SW 1271 (cell line): ENCODE data around the gene ISG20L2.

Source experiments
- DNase-seq, 2 experiments: peaks; one replicate each; lab custom pipeline; 2025; lab: John Stamatoyannopoulos, UW

The ISG20L2 gene

GRCh38 chr1:156754219-156754618 lies 25.7 kb upstream of the ISG20L2 start:
- no peak for DNase-seq

- no peak for DNase-seq
Measured at GRCh38 chr1:156752843-156753482, 24.4 kb upstream of the ISG20L2 start.

DNA sequence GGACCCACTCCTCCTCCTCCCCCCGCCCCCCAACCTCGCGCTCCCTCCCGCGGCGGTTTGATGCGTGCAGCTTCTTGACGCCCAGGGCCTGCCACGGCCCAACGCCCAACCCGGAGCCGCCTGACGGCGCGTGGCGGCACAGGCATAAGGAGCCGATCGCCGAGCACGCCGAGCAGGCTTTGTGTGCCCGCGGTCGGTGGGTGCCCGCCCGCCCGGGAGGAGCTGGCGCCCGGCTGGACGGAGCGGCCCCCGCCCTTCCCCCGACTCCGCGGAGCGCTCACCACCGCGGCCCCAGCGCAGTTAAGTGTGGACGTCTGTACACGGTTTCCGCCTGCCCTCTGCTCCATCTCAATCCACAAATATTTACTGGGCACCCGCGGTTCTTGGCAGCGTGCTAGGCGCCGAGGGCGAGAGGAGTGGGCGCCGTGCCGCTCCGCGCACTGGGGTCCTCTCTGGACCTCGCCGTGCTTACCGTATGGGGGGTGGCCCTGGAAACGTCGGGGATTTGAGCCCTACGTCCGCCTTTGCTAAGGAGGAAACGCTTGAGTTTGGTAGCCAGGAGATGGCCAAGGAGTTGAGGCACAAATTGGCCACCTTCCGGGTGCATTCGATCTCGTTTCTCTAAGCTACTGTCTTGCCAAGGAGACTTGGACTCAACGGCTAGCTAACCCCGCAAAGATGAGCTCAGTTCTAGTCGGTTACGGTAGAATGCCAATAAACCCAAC lies 23.4 kb upstream of the ISG20L2 start:
- DNase-seq = peak; percentile 72 to 76

DNA sequence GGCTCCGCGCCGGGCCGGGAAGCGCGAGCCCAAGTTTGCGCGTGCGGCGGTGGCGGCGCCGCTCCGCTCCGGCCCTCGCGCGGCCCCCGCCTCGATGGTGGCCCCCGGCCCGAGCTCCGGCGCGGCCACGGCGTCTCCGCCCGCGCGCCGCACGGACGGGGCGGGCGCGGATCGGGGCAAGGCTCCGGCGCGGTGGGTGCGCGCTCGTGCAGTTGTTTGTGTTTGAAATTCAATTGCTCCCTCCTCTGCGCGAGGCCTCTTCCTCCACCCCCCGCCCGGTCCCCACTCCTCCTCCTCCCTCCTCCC lies 22.8 kb upstream of the ISG20L2 start, which contains the start of gene HDGF:
Gene HDGF (minus strand): TSS at position 225 of the 306 bp plus-strand sequence. CDS start 246 bp downstream, outside the sequence.
- DNase-seq = no peak

DNA sequence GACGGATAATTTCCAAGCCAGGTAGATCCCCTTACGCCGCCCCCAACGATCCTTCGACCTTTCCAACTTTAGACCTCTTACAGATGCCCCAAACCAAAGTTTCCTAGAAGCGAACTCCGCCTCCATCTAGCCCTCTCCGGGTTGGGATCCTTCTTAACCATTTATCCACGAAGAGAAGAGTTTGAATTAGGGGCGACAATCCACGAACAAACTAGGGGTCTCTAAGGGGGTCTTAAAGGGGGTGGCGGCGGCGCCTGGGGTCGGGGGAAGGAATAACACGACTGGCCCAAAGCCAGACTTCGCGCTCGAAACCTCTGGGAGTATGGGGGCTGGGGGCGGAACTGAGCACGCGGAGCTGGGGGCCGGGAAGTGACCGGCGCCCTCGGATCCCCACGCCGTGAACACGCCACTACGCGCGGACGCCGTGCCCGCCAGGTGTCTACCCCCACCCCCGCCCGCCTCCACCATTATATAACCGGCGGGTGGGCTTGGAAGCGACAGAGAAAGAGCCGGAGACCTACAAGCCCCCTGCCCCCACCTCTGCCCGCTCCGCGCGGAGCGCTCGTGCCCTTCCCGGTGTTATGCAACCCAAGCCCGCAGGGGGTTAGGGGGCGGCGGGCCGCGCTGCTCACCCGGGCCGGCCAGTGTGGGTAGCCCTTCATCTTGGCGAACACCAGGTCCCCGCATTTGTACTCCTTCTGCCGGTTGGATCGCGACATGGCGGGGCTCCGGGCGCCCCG lies 22.3 kb upstream of the ISG20L2 start:
- no peak for DNase-seq

- no peak for DNase-seq
Measured at GRCh38 chr1:156750191-156750672, 21.7 kb upstream of the ISG20L2 start.

GRCh38 chr1:156749419-156750118 lies 21.0 kb upstream of the ISG20L2 start:
- DNase-seq = no peak

DNA sequence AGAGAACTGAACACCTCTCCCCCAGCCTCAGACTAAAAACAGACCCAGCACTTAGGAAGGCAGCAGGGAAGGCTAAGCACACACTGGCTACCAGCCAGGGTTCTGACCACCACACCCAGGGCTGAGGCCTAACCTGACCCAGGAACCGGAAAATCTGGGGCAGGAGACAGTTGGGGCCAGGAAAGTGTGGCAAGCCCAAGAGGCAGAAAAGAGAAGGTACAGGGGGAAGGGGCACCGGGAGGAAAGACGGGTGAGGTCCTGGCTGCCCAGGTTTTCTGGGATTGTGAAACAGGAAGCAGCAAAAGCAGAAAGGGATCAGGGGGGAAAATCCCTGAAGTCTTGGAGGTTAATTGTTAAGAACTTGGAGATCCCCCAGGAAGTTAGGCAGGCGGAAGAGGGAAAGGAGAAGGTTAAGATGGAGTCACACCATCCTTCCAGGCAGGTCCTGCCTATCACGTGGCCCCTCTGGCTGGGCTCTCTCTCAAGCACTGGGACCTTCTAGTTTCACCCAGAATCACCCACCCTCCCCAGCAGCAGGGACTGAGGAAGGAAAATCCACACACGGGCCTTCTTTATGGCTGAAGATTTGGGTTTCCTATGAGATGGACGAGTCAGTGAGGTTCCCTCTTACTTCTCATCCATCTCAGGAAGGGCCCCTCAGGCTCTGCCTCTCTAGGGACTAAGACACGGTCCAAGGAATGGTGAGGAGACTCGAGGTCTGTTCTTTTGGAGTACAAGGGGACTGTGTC lies 20.3 kb upstream of the ISG20L2 start:
- DNase-seq = peak in 1 of 2 experiments; percentile 41

GRCh38 chr1:156747742-156748669 lies 19.4 kb upstream of the ISG20L2 start:
- no peak for DNase-seq

GRCh38 chr1:156746728-156747631 lies 18.4 kb upstream of the ISG20L2 start:
- peak; percentile 51 to 83 for DNase-seq

GRCh38 chr1:156746406-156746727 lies 17.8 kb upstream of the ISG20L2 start:
- DNase-seq = no peak

DNA sequence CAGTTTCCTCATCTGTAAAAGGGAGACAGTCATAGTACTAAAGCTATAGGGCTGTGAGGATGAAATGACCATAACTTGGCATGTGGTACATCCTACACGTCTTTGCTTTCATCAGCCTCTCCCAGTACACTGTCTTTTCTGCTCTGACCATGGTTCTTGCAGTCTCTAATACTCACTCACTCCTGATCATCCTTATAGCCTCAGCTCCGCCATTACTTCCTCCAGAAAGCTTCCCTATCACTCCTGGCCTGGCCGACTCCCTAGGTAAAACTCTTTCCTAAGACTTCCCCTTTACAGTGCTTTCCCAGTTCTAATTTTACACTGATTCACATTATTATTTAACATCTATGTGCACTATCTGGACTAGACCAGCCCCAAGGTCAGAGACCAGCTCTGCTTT lies 17.3 kb upstream of the ISG20L2 start:
- no peak for DNase-seq

DNA sequence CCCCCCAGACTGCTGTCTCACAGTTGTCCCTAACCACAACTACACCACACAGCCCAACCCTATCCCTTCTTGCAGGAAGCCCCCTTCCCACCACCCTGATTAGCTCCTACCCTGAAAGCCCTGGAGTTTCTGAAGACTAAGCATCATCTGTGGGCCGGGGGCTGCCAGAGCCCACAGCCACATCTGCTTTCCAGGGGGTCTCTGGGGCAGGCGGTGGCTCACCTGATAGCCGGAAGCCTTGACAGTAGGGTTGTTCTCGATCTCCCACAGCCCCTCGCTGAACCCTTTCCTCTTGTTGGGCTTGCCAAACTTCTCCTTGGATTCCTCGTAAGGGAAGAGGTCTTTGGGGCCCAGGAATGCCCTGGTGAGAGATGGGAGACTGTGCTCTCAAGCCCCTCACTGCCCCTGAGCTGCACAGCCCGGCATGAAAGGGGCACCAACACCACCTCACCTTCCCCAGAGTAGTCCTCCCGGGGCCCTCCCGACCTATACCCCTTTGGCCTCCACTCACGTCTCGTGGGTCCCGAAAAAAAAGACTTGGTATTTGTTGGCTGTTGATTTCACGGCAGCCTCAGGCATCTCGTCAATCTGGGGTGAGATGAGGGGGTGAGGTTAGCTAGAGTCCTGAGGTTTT lies 16.3 kb upstream of the ISG20L2 start:
- DNase-seq = no peak

GRCh38 chr1:156744344-156744743 lies 15.8 kb upstream of the ISG20L2 start:
- DNase-seq = no peak

DNA sequence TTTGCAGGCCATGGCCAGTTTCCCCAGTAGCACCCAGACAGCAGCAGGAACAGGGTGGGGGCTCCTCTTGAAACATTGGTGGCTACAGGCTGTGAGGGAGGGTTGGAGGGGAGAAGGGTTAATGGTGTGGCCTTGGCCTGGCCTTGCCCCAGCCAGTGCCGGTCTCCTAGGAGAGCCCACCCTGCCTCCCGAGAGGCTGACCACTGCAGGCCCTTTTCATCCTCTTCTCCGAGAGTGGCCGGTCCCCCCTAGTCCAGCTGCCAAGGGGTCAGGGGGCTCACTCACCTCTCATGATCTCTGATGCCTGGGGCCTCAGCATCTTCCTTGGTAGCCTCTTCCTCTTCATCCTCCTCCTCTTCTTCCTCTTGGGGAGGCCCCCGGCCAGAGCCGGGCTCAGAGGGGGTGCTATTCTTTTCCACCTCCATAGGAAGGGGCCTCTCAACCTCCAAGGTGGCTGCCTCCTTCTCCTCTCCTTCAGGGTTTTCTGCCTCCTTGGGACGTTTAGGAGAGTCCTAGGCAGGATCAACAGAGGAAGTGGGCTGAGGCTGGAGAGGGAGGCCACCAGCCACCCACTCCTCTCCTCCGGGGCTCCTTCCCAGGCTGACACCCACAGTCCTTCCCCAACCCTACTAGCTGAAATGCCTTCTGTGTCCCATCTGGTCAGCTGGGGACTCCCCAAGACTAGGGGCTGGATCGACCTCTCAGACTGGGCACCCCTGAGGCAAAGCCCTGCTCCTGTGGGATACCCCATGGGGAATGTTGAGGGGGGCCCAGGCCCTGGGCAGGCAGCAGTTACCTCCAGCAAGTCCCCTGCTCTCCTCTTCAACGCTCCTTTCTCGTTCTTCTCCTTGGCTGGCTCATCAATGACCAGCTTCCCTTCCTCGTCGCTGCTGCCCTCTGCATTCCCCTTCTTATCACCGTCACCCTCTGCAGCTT lies 15.1 kb upstream of the ISG20L2 start:
- no peak for DNase-seq

DNA sequence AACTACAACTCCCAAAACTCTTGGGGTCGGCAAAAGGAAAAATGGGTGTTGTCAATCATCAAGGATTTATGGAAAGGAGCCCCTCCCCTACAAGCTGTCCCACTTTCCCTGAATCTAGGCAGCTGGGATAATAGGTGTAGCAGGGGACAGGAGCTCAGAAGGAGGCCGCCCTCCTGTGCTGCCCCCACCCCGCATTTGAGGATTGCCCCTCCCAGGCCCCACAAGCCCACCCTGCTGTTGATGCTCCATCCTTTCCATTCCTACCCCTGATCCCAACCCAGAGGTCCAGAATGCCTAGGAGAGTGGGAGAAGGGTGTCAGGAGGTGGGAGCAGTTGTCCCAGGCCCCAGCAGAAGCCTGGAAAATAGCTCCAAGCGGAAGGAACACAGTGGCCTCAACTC lies 14.2 kb upstream of the ISG20L2 start:
- DNase-seq = no peak

GRCh38 chr1:156742017-156742416 lies 13.5 kb upstream of the ISG20L2 start:
- DNase-seq = no peak

DNA sequence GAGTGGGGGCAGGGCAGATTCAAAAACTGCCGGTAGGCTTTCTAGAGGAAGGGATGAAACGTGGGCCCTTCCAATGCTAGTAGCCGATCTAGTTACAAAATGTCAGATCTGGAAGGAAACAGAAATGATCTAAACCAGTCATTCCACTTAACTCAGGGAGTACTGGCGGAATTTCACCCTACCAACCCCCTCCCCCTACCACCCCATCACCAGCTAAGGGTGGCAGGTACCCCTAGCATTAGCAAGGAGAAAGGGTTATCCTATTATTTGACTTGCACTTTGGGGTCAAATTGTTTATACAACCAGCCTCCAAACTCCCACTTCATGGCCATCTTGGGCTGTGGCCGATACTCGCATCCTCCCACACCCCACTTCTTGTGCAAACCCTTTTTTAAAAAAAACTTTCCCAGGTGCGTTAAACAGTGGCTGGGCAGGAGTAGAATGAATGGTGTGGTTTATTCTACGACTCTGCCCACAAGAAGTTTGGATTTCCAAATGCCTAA lies 13.0 kb upstream of the ISG20L2 start:
- no peak for DNase-seq
